ENCODE measurements around the gene SLC16A5. TPM values are rescaled to one million over a fixed set of nuclear protein-coding genes. Genes with fewer than 3 reads are reported as not detected.

SLC16A5 gene
- total RNA-seq, 1 experiment from 2014 or later, result 70.2 TPM

DNA sequence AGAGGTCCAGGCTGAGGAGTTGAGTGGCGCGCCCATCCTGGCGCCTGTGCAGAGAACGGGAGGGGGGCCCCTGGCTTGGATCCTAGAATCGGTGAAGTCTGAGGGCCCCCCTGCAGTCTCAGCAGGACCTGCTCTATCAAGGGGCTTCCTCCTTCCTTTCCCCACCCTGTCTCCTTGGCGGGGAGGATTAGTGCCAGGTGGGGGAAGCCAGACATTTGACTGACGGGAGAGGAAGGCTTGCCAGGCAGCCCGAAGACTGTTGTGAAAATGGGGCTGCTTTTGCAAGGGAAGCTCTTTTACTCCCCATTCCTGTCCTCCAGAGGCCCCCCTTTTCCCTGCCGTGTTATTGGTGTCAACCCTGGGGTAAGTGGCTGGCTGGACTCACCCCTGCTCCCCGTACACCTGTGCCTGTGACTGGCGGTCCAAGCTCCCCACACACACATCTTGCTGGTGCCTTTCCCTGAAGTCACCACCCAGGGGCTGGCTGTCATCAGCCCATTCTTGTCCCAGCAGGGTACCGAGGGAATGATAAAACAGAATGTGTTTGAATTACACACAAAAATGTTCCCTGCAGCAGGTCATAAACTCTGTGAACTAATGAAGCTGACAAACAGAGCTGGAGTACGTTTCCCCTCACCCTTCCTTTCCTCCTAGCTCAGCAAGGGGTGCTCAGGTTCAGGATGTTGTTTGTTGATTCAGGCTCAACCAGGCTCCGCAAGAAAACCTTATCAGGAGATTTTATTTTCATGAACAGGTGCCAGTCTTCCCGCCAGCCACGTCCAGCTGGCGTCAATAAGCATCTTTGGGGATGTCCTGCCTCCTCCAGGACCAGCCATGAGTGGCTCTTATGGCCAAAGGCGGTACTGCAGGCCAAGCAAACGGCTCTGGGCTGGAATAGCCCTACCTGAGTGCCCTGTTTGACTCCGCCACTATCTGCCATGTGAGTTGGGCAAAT is 17.6 kb downstream of the SLC16A5 start:
- Histone ChIP-seq H3K27ac (no peak overlapping the region), H2AFZ (no peak overlapping the region), H3K4me1 (replicated peaks; ENCODE audit: insufficient read depth) (0 out of 2 replicates have a peak, but pooled peaks cover 9% of the 10 kb centered on the region), H4K20me1 (ENCODE audit: insufficient read depth) (peaks cover 7% of the 10 kb centered on the region), H3K79me2 (ENCODE audit: low read depth) (peaks cover 2% of the 10 kb centered on the region; the same call in 1 of the 2 replicates), H3K27me3 (ENCODE audit: insufficient read depth, low read depth) (no peaks in the 10 kb centered on the region), H3F3A (ENCODE audit: insufficient read depth, low read depth) (peaks cover 83% of the 10 kb centered on the region), H3K4me2 (no peak overlapping the region), H3K36me3 (ENCODE audit: low read depth) (peaks cover 21% of the 10 kb centered on the region), H3K9me3 (ENCODE audit: insufficient read depth, low read depth) (no peaks in the 10 kb centered on the region), H3K9me2 (ENCODE audit: insufficient read depth) (no peaks in the 10 kb centered on the region), H3K4me3 (no peak overlapping the region)
- peak; percentile 55 to 77 for DNase-seq
- no peak for TF ChIP-seq EZH2 (IDR thresholded peaks at IDR 0.05; ENCODE audit: low read depth)
- TF ChIP-seq CTCF (conservative IDR thresholded peaks at IDR 0.05), result peak; percentile 84
- POLR2A ChIA-PET (ENCODE audit: unreplicated experiment), result interaction anchor here (0.6 to 0.9 kb wide), 4 partner anchors 26 to 54 kb away, joined by 3 to 5 read pairs (median 4); no protein-coding TSS in a partner anchor
- no TSS peak for BruUV-seq (replicated peaks)
- intact Hi-C loops (cut with micrococcal nuclease; ENCODE audit: unreplicated experiment), result no loop called here
- CTCF ChIA-PET, result interaction anchor here (0.6 to 0.7 kb wide), 4 partner anchors 16 to 144 kb away, joined by 3 read pairs; no protein-coding TSS in a partner anchor

- Histone ChIP-seq H3K4me3 (no peak overlapping the region), H3K36me3 (ENCODE audit: low read depth) (peaks cover 13% of the 10 kb centered on the region; the same call in 1 of the 2 replicates), H3K79me2 (ENCODE audit: low read depth) (peaks cover 16% of the 10 kb centered on the region), H4K20me1 (ENCODE audit: insufficient read depth) (no peaks in the 10 kb centered on the region), H3K27ac (peak overlapping the region; percentile 19; the same call in 1 of the 2 replicates), H3K27me3 (ENCODE audit: insufficient read depth, low read depth) (no peaks in the 10 kb centered on the region), H3F3A (ENCODE audit: insufficient read depth, low read depth) (peaks cover 86% of the 10 kb centered on the region), H3K4me1 (replicated peaks; ENCODE audit: insufficient read depth) (peaks cover 9% of the 10 kb centered on the region; the same call in 1 of the 2 replicates), H2AFZ (no peak overlapping the region), H3K9me3 (ENCODE audit: insufficient read depth, low read depth) (no peaks in the 10 kb centered on the region), H3K4me2 (no peak overlapping the region), H3K9me2 (ENCODE audit: insufficient read depth) (no peaks in the 10 kb centered on the region)
- intact Hi-C loops (cut with micrococcal nuclease; ENCODE audit: unreplicated experiment), result loop anchor here (2.0 kb wide), 1 partner anchor 47 kb away; no protein-coding TSS in a partner anchor
- TF ChIP-seq EZH2 (IDR thresholded peaks at IDR 0.05; ENCODE audit: low read depth), result no peak
- no peak for TF ChIP-seq CTCF (conservative IDR thresholded peaks at IDR 0.05)
- CTCF ChIA-PET, result no interaction called here
- BruUV-seq (replicated peaks), result no TSS peak
- POLR2A ChIA-PET (ENCODE audit: unreplicated experiment), result no interaction called here
- DNase-seq, result no peak
Measured at GRCh38 chr17:75108193-75108592, 20.4 kb downstream of the SLC16A5 start.

GRCh38 chr17:75109046-75109406 is 21.3 kb downstream of the SLC16A5 start:
- TF ChIP-seq EZH2 (IDR thresholded peaks at IDR 0.05; ENCODE audit: low read depth) (no peak), CTCF (conservative IDR thresholded peaks at IDR 0.05) (no peak)
- Histone ChIP-seq H4K20me1 (ENCODE audit: insufficient read depth) (no peaks in the 10 kb centered on the region), H3K27ac (no peak overlapping the region), H3K4me3 (peak overlapping the region; percentile 59; the same call in 1 of the 2 replicates), H3K4me1 (replicated peaks; ENCODE audit: insufficient read depth) (peaks cover 9% of the 10 kb centered on the region; the same call in 1 of the 2 replicates), H3F3A (ENCODE audit: insufficient read depth, low read depth) (peaks cover 82% of the 10 kb centered on the region), H3K79me2 (ENCODE audit: low read depth) (peaks cover 20% of the 10 kb centered on the region), H3K36me3 (ENCODE audit: low read depth) (peaks cover 5% of the 10 kb centered on the region; the same call in 1 of the 2 replicates), H3K9me3 (ENCODE audit: insufficient read depth, low read depth) (no peaks in the 10 kb centered on the region), H2AFZ (no peak overlapping the region), H3K4me2 (peak overlapping the region; percentile 95), H3K9me2 (ENCODE audit: insufficient read depth) (no peaks in the 10 kb centered on the region), H3K27me3 (ENCODE audit: insufficient read depth, low read depth) (no peaks in the 10 kb centered on the region)
- BruUV-seq (replicated peaks), result no TSS peak
- intact Hi-C loops (cut with micrococcal nuclease; ENCODE audit: unreplicated experiment), result loop anchor here (1.0 to 2.0 kb wide), 2 partner anchors 13 to 48 kb away; no protein-coding TSS in a partner anchor
- DNase-seq, result no peak
- ChIA-PET POLR2A (ENCODE audit: unreplicated experiment) (no interaction called here), CTCF (interaction anchor here (0.6 to 1.0 kb wide), 3 partner anchors 39 to 92 kb away, joined by 3 read pairs; no protein-coding TSS in a partner anchor)

Measured in PC-9 (cell line).